Keratinocyte (primary cell): ENCODE data around the gene ATRX. TPM values are rescaled to one million over a fixed set of nuclear protein-coding genes. Genes with fewer than 3 reads are reported as not detected.

Experiments
- DNase-seq: peaks from one replicate; pipeline ENCODE4 v3.0.0-alpha.2; 2011; ENCODE audit warnings: low read depth, missing footprints, low spot score
- FAIRE-seq: peaks from 2 replicates; lab custom pipeline; 2011; peaks lifted over from hg19 to GRCh38; lab: Jason Lieb, UNC
- H2AFZ ChIP-seq: 2 replicates; pipeline ENCODE4 v1.6.0; 2012; ENCODE audit warnings: low read length, control low read depth, inconsistent platforms; ENCODE audit not compliant: control insufficient read depth
- H3K27ac ChIP-seq: 2 replicates; pipeline ENCODE4 v1.5.1; 2011; ENCODE audit warnings: low read length; ENCODE audit not compliant: control insufficient read depth, insufficient read depth
- H3K27me3 ChIP-seq: 3 replicates; pipeline ENCODE4 v1.6.0; 2011; ENCODE audit warnings: low read length; ENCODE audit not compliant: control insufficient read depth, insufficient read depth; ENCODE audit errors: extremely low read depth
- H3K36me3 ChIP-seq, 2 experiments: 2 replicates in 1 of 2; 3 replicates in 1 of 2; pipeline ENCODE4 v1.5.1; 2011; ENCODE audit warnings: low read length in 2 of 2, mild to moderate bottlenecking in 1 of 2; ENCODE audit not compliant: control insufficient read depth in 2 of 2, insufficient read depth in 2 of 2; ENCODE audit errors: extremely low read depth in 1 of 2
- H3K4me1 ChIP-seq: 3 replicates; pipeline ENCODE4 v1.5.1; 2011; ENCODE audit warnings: low read length; ENCODE audit not compliant: control insufficient read depth, insufficient read depth; ENCODE audit errors: extremely low read depth
- H3K4me2 ChIP-seq: 3 replicates; pipeline ENCODE4 v1.6.0; 2011; ENCODE audit warnings: low read depth, low read length; ENCODE audit not compliant: control insufficient read depth, insufficient read depth; ENCODE audit errors: extremely low read depth
- H3K4me3 ChIP-seq, 3 experiments: fragments of 200-600 bp in 1 of 3; sonication (generic) in 1 of 3; 2 replicates in 2 of 3; 3 replicates in 1 of 3; pipeline ENCODE4 v1.5.1; 2011 to 2016; ENCODE audit warnings: low read length in 3 of 3, mild to moderate bottlenecking in 3 of 3, control low read depth in 2 of 3, inconsistent platforms in 1 of 3, low read depth in 1 of 3, mixed read lengths in 1 of 3, mixed run types in 1 of 3, moderate library complexity in 1 of 3; ENCODE audit not compliant: control insufficient read depth in 2 of 3, insufficient read depth in 2 of 3; ENCODE audit errors: extremely low read depth in 1 of 3
- H3K79me2 ChIP-seq: 2 replicates; pipeline ENCODE4 v1.6.0; 2012; ENCODE audit warnings: low read length; ENCODE audit not compliant: control insufficient read depth, insufficient read depth
- H3K9ac ChIP-seq: 3 replicates; pipeline ENCODE4 v1.6.0; 2011; ENCODE audit warnings: low read length; ENCODE audit not compliant: control insufficient read depth, insufficient read depth; ENCODE audit errors: extremely low read depth
- H3K9me1 ChIP-seq: 3 replicates; pipeline ENCODE4 v1.6.0; 2011; ENCODE audit warnings: low read length; ENCODE audit not compliant: control insufficient read depth, insufficient read depth; ENCODE audit errors: extremely low read depth
- H3K9me3 ChIP-seq: 2 replicates; pipeline ENCODE4 v1.5.1; 2012; ENCODE audit warnings: low read depth, low read length; ENCODE audit not compliant: control insufficient read depth
- H4K20me1 ChIP-seq: 3 replicates; pipeline ENCODE4 v1.6.0; 2011; ENCODE audit warnings: low read length; ENCODE audit not compliant: control insufficient read depth, insufficient read depth; ENCODE audit errors: extremely low read depth
- CTCF ChIP-seq, 3 experiments: IDR thresholded peaks in 1 of 3; conservative IDR thresholded peaks in 1 of 3; optimal IDR thresholded peaks in 1 of 3; 2 replicates in 2 of 3; 3 replicates in 1 of 3; pipeline versions ENCODE3 to v1.5.1; 2011; ENCODE audit warnings: low read length in 3 of 3, mild to moderate bottlenecking in 3 of 3, moderate library complexity in 2 of 3, control low read depth in 1 of 3, inconsistent platforms in 1 of 3; ENCODE audit not compliant: insufficient read depth in 2 of 3; ENCODE audit errors: extremely low read depth in 1 of 3
- EZH2 ChIP-seq: IDR thresholded peaks from one replicate; pipeline ENCODE4 v1.6.1; 2012; ENCODE audit warnings: inconsistent platforms, mild to moderate bottlenecking, low read length, moderate library complexity
- dilution Hi-C: fragments of 300-500 bp; cut with MboI; formaldehyde crosslinking; loops from one replicate; pipeline ENCODE4 v1.7.0; 2020; ENCODE audit warnings: low sequenced_read_pairs; ENCODE audit not compliant: extremely low pct_ligation_motif_present
- polyA plus RNA-seq, 5 experiments: library from polyadenylated mRNA; depleted of rRNA in 3 of 5; stranded (reverse) in 3 of 5; stranded (forward) in 1 of 5; unstranded in 1 of 5; fragments of >200 nt; gene quantifications; 1 replicate in 1 of 5; 2 replicates in 3 of 5; 3 replicates in 1 of 5; pipeline versions ENCODE4 v1.2.1 to v1.2.3, GENCODE V29; 2011 to 2012; ENCODE audit warnings: missing spikeins in 2 of 5, low read depth in 1 of 5, low replicate concordance in 1 of 5

The ATRX gene
- polyA plus RNA-seq, 1 donor (not counting 4 experiments of a cell fraction or from before 2014, with no cell fraction given), result 31.3 TPM

- peaks cover 92% of the 10 kb centered on the region for H3K79me2 ChIP-seq
- DNase-seq (no peak), FAIRE-seq (no peak)
- TF ChIP-seq CTCF (optimal IDR thresholded peaks at IDR 0.05 in 1 of 3, IDR thresholded peaks at IDR 0.05 in 1 of 3, conservative IDR thresholded peaks at IDR 0.05 in 1 of 3; ENCODE audit: extremely low read depth in 1 of 3, insufficient read depth in 2 of 3, low read length in 3 of 3) (no peak), EZH2 (no peak)
- H3K4me2 ChIP-seq, result no peak overlapping the region
- H3K9me1 ChIP-seq, result no peaks in the 10 kb centered on the region
- H3K27me3 ChIP-seq, result no peaks in the 10 kb centered on the region
- no peaks in the 10 kb centered on the region for H4K20me1 ChIP-seq
- no peaks in the 10 kb centered on the region for H3K9me3 ChIP-seq
- dilution Hi-C loops, result no loop called here
- no peak overlapping the region for H2AFZ ChIP-seq
- H3K36me3 ChIP-seq, result peaks cover 0 to 1% of the 10 kb centered on the region in 2 experiments
- H3K4me1 ChIP-seq, result no peaks in the 10 kb centered on the region
- no peak overlapping the region for H3K4me3 ChIP-seq
- H3K27ac ChIP-seq, result no peak overlapping the region
- H3K9ac ChIP-seq, result no peak overlapping the region
Observed at GRCh38 chrX:77776659-77777058, 9.4 kb downstream of the ATRX start.

GRCh38 chrX:77771601-77772000, 14.4 kb downstream of the ATRX start:
- Histone ChIP-seq H3K79me2 (peaks cover 85% of the 10 kb centered on the region), H3K4me2 (no peak overlapping the region), H2AFZ (no peak overlapping the region), H3K4me3 (no peak overlapping the region), H3K9me3 (no peaks in the 10 kb centered on the region), H3K9ac (no peak overlapping the region), H3K9me1 (no peaks in the 10 kb centered on the region), H3K4me1 (no peaks in the 10 kb centered on the region), H3K27me3 (no peaks in the 10 kb centered on the region), H3K36me3 (no peaks in the 10 kb centered on the region), H3K27ac (no peak overlapping the region), H4K20me1 (no peaks in the 10 kb centered on the region)
- dilution Hi-C loops, result no loop called here
- no peak for DNase-seq
- no peak for FAIRE-seq
- TF ChIP-seq CTCF (optimal IDR thresholded peaks at IDR 0.05 in 1 of 3, IDR thresholded peaks at IDR 0.05 in 1 of 3, conservative IDR thresholded peaks at IDR 0.05 in 1 of 3; ENCODE audit: extremely low read depth in 1 of 3, insufficient read depth in 2 of 3, low read length in 3 of 3) (no peak), EZH2 (no peak)
